A673 (cell line): Measurements from ENCODE around the gene P2RX1.

Experiments
- EZH2 ChIP-seq: fragments of 200-600 bp; sonication (generic); IDR thresholded peaks from 2 replicates; pipeline ENCODE4 v1.6.1; 2017; ENCODE audit warnings: borderline replicate concordance, low read depth, mild to moderate bottlenecking, mixed read lengths, antibody characterized with exemption, low read length; ENCODE audit not compliant: poor library complexity, severe bottlenecking
- TF ChIP-seq, protein P1 (sequence below): fragments of 300-800, 200-600 bp; sonication (generic); conservative IDR thresholded peaks from 2 replicates; pipeline ENCODE4 v1.5.1; 2017; ENCODE audit warnings: low read depth, mild to moderate bottlenecking, antibody characterized with exemption, low read length, moderate library complexity, mixed read lengths

DNA sequence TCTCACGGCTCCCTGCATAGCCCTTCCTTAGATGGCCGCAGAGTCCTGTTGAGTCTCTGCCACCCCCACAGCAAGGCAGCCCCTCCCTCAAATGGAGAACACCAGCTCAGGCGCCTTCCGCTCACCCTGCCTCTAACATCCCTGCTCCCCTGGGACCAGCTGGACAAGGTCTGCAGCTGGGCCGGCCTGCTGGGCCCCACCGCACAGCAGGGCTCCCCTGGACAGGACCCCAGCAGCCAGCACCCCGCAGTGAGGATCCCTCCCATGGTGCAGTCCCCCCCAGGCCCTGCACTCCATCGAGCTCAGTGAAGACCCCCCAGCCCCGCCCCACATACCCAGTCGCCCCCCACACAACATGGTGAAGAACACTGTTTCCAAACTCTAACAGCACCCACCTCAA, 37.8 kb upstream of the P2RX1 start:
- no peak for TF ChIP-seq EZH2
- TF ChIP-seq, protein P1, sequence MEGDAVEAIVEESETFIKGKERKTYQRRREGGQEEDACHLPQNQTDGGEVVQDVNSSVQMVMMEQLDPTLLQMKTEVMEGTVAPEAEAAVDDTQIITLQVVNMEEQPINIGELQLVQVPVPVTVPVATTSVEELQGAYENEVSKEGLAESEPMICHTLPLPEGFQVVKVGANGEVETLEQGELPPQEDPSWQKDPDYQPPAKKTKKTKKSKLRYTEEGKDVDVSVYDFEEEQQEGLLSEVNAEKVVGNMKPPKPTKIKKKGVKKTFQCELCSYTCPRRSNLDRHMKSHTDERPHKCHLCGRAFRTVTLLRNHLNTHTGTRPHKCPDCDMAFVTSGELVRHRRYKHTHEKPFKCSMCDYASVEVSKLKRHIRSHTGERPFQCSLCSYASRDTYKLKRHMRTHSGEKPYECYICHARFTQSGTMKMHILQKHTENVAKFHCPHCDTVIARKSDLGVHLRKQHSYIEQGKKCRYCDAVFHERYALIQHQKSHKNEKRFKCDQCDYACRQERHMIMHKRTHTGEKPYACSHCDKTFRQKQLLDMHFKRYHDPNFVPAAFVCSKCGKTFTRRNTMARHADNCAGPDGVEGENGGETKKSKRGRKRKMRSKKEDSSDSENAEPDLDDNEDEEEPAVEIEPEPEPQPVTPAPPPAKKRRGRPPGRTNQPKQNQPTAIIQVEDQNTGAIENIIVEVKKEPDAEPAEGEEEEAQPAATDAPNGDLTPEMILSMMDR, result no peak
